ENCODE results near the gene TXK.
A peak's percentile ranks its signal among the peaks of the same experiment; 100 is the strongest.

DNA sequence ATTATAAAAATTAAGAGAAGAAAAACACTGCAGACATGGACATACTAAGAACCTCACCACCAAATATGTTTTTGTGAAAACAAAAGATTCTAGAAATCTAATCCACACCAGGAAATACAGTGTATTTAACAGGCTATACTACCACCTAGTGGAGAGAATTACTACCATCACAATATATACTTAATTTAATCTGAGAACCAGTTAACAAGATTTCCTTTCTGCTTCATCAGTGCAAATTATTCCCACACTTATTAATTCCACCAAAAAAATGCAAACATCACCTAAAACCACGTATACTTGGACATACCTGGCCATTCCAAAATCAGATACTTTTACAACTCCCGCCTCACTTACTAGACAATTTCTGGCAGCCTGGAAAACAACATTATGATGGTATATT, 7.0 kb upstream of the TXK start:
- TF ChIP-seq CTCF (IDR thresholded peaks at IDR 0.05 in 2 of 3, conservative IDR thresholded peaks at IDR 0.05 in 1 of 3; ENCODE audit: control insufficient read depth in 2 of 3, extremely low read depth in 1 of 3, insufficient read depth in 1 of 3, low read depth in 3 of 3, low read length in 3 of 3) (peak; percentile 21 to 55 (median 49); a peak in 4 of 6 replicates), CBFB (IDR thresholded peaks at IDR 0.05; ENCODE audit: low read depth) (no peak), EZH2 (IDR thresholded peaks at IDR 0.05; ENCODE audit: borderline replicate concordance, control insufficient read depth, low read depth, low read length) (no peak), SMARCA5 (IDR thresholded peaks at IDR 0.05) (no peak), PRDM15 (CRISPR knock-in tag; IDR thresholded peaks at IDR 0.05) (no peak), POLR2AphosphoS5 (IDR thresholded peaks at IDR 0.05; ENCODE audit: low read length) (no peak), ZZZ3 (IDR thresholded peaks at IDR 0.05; ENCODE audit: control insufficient read depth, insufficient read length, low read depth) (no peak), HDAC6 (IDR thresholded peaks at IDR 0.05; ENCODE audit: unreplicated experiment) (no peak), CREM (IDR thresholded peaks at IDR 0.05; ENCODE audit: low read depth) (no peak)
- TF ChIP-seq, protein P1, sequence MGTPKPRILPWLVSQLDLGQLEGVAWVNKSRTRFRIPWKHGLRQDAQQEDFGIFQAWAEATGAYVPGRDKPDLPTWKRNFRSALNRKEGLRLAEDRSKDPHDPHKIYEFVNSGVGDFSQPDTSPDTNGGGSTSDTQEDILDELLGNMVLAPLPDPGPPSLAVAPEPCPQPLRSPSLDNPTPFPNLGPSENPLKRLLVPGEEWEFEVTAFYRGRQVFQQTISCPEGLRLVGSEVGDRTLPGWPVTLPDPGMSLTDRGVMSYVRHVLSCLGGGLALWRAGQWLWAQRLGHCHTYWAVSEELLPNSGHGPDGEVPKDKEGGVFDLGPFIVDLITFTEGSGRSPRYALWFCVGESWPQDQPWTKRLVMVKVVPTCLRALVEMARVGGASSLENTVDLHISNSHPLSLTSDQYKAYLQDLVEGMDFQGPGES (IDR thresholded peaks at IDR 0.05): no peak
- TF ChIP-seq, protein P2, sequence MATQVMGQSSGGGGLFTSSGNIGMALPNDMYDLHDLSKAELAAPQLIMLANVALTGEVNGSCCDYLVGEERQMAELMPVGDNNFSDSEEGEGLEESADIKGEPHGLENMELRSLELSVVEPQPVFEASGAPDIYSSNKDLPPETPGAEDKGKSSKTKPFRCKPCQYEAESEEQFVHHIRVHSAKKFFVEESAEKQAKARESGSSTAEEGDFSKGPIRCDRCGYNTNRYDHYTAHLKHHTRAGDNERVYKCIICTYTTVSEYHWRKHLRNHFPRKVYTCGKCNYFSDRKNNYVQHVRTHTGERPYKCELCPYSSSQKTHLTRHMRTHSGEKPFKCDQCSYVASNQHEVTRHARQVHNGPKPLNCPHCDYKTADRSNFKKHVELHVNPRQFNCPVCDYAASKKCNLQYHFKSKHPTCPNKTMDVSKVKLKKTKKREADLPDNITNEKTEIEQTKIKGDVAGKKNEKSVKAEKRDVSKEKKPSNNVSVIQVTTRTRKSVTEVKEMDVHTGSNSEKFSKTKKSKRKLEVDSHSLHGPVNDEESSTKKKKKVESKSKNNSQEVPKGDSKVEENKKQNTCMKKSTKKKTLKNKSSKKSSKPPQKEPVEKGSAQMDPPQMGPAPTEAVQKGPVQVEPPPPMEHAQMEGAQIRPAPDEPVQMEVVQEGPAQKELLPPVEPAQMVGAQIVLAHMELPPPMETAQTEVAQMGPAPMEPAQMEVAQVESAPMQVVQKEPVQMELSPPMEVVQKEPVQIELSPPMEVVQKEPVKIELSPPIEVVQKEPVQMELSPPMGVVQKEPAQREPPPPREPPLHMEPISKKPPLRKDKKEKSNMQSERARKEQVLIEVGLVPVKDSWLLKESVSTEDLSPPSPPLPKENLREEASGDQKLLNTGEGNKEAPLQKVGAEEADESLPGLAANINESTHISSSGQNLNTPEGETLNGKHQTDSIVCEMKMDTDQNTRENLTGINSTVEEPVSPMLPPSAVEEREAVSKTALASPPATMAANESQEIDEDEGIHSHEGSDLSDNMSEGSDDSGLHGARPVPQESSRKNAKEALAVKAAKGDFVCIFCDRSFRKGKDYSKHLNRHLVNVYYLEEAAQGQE (IDR thresholded peaks at IDR 0.05; ENCODE audit: low read depth, low read length): no peak

All from GM12878 (cell line).